ENCODE results near the gene ANKRD52. TPM values are rescaled to one million over a fixed set of nuclear protein-coding genes. Genes with fewer than 3 reads are reported as not detected.

The ANKRD52 gene
- 40.1 TPM for total RNA-seq
- 1 to 10 TPM; 5.0 to 7.5 (median 6.4) TPM for polyA plus RNA-seq

GRCh38 chr12:56258068-56258819, at the start of gene ANKRD52:
ANKRD52 (minus strand) TSS chr12:56258384; CDS start chr12:56258269, 115 bp downstream.
- peaks cover 27% of the 10 kb centered on the region for H3K4me1 ChIP-seq (ENCODE audit: control insufficient read depth, insufficient read depth, low read length, poor library complexity, severe bottlenecking)
- H3K27me3 ChIP-seq (ENCODE audit: control insufficient read depth, insufficient read depth, low read length), result no peaks in the 10 kb centered on the region
- Mint-ChIP-seq H3K27me3 (peaks cover 4% of the 10 kb centered on the region), H3K36me3 (peaks cover 19% of the 10 kb centered on the region), H3K4me1 (peaks cover 0 to 36% (median 25%) of the 10 kb centered on the region in 4 donors), H3K4me3 (peak within 1 kb of the TSS; percentile 91 to 96 (median 91)), H3K27ac (peak within 1 kb of the TSS; percentile 85 to 87 (median 86)), H3K9me3 (no peaks in the 10 kb centered on the region)
- peaks cover 22% of the 10 kb centered on the region for H3K36me3 ChIP-seq (ENCODE audit: control insufficient read depth, insufficient read depth, low read length)
- H3K4me3 ChIP-seq (ENCODE audit: low read depth, low read length), result peak within 1 kb of the TSS; percentile 89
- H3K27ac ChIP-seq (ENCODE audit: insufficient read depth, low read length, poor library complexity, severe bottlenecking), result peak within 1 kb of the TSS; percentile 71
- H3K9me3 ChIP-seq (ENCODE audit: control insufficient read depth in 2 of 2, low read length in 2 of 2), result no peaks in the 10 kb centered on the region
- ATAC-seq (ENCODE audit: low read depth in 2 of 2) (peak; percentile 95), DNase-seq (peak; percentile 75 to 85 (median 84))

- no peak for DNase-seq
- no peaks in the 10 kb centered on the region for H3K9me3 ChIP-seq (ENCODE audit: control insufficient read depth in 2 of 2, low read length in 2 of 2)
- no peak for ATAC-seq (ENCODE audit: low read depth in 2 of 2)
- no peak overlapping the region for H3K4me3 ChIP-seq (ENCODE audit: low read depth, low read length)
- Mint-ChIP-seq H3K4me3 (no peak overlapping the region), H3K36me3 (peaks cover 9% of the 10 kb centered on the region), H3K27me3 (no peaks in the 10 kb centered on the region), H3K27ac (no peak overlapping the region), H3K4me1 (peaks cover under 1 to 3% (median 2%) of the 10 kb centered on the region in 4 donors), H3K9me3 (no peaks in the 10 kb centered on the region)
- no peaks in the 10 kb centered on the region for H3K27me3 ChIP-seq (ENCODE audit: control insufficient read depth, insufficient read depth, low read length)
- peaks cover 26% of the 10 kb centered on the region for H3K36me3 ChIP-seq (ENCODE audit: control insufficient read depth, insufficient read depth, low read length)
- H3K27ac ChIP-seq (ENCODE audit: insufficient read depth, low read length, poor library complexity, severe bottlenecking), result no peak overlapping the region
- H3K4me1 ChIP-seq (ENCODE audit: control insufficient read depth, insufficient read depth, low read length, poor library complexity, severe bottlenecking), result peaks cover 3% of the 10 kb centered on the region
Measured at GRCh38 chr12:56307221-56307965, 49.2 kb upstream of the ANKRD52 start.

DNA sequence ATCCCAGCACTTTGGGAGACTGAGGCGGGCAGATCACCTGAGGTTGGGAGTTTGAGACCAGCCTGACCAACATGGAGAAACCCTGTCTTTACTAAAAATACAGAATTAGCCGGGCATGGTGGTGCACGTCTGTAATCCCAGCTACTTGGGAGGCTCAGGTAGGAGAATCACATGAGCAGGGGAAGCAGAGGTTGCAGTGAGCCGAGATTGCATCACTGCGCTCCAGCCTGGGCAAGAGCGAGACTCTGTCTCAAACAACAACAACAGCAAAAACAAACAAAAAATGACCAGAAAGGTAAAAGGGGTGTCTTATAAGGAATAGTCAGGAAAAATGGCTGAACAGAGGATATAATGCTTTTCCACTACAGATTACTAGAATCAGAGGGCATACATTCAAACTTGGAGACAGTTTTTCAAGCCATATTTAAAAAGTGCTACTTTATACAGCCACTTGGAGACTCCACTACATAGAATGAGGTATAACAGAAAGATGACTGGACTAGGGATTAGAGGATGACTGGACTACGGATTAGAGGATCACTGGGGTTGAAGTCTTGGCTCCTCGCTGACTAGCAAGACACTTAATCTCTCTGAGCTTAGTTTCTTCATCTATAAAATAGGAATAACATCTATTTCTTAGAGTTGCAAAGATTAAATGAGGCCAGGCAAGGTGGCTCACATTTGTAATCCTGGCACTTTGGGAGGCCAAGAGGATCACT, 46.8 kb upstream of the ANKRD52 start:
- Histone ChIP-seq H3K36me3 (ENCODE audit: control insufficient read depth, insufficient read depth, low read length) (peaks cover 23% of the 10 kb centered on the region), H3K27ac (ENCODE audit: insufficient read depth, low read length, poor library complexity, severe bottlenecking) (no peak overlapping the region), H3K27me3 (ENCODE audit: control insufficient read depth, insufficient read depth, low read length) (no peaks in the 10 kb centered on the region), H3K4me3 (ENCODE audit: low read depth, low read length) (no peak overlapping the region), H3K9me3 (ENCODE audit: control insufficient read depth in 2 of 2, low read length in 2 of 2) (no peaks in the 10 kb centered on the region), H3K4me1 (ENCODE audit: control insufficient read depth, insufficient read depth, low read length, poor library complexity, severe bottlenecking) (peaks cover 20% of the 10 kb centered on the region)
- H3K27ac Mint-ChIP-seq, result peak overlapping the region in 1 of 3 donors; percentile 14
- H3K9me3 Mint-ChIP-seq, result no peaks in the 10 kb centered on the region
- H3K36me3 Mint-ChIP-seq, result peaks cover 8% of the 10 kb centered on the region
- ATAC-seq (ENCODE audit: low read depth in 2 of 2) (no peak), DNase-seq (no peak)
- H3K27me3 Mint-ChIP-seq, result no peaks in the 10 kb centered on the region
- H3K4me3 Mint-ChIP-seq, result no peak overlapping the region
- peaks cover 9 to 22% (median 16%) of the 10 kb centered on the region in 4 donors for H3K4me1 Mint-ChIP-seq

GRCh38 chr12:56304276-56304675, 46.1 kb upstream of the ANKRD52 start:
- DNase-seq (no peak), ATAC-seq (ENCODE audit: low read depth in 2 of 2) (no peak)
- no peaks in the 10 kb centered on the region for H3K9me3 Mint-ChIP-seq

GRCh38 chr12:56300644-56301464, 42.7 kb upstream of the ANKRD52 start:
- peaks cover 46% of the 10 kb centered on the region for H3K4me1 ChIP-seq (ENCODE audit: control insufficient read depth, insufficient read depth, low read length, poor library complexity, severe bottlenecking)
- no peak for DNase-seq

More at GRCh38 chr12:56304276-56304675, 46.1 kb upstream of the ANKRD52 start:
- Histone ChIP-seq H3K4me3 (ENCODE audit: low read depth, low read length) (no peak overlapping the region), H3K4me1 (ENCODE audit: control insufficient read depth, insufficient read depth, low read length, poor library complexity, severe bottlenecking) (peaks cover 24% of the 10 kb centered on the region), H3K27me3 (ENCODE audit: control insufficient read depth, insufficient read depth, low read length) (no peaks in the 10 kb centered on the region), H3K9me3 (ENCODE audit: control insufficient read depth in 2 of 2, low read length in 2 of 2) (no peaks in the 10 kb centered on the region), H3K27ac (ENCODE audit: insufficient read depth, low read length, poor library complexity, severe bottlenecking) (no peak overlapping the region), H3K36me3 (ENCODE audit: control insufficient read depth, insufficient read depth, low read length) (peaks cover 18% of the 10 kb centered on the region)
- Mint-ChIP-seq H3K36me3 (peaks cover 4% of the 10 kb centered on the region), H3K4me3 (no peak overlapping the region), H3K27me3 (no peaks in the 10 kb centered on the region), H3K4me1 (peaks cover 11 to 27% (median 19%) of the 10 kb centered on the region in 4 donors), H3K27ac (peak overlapping the region in 1 of 3 donors; percentile 62)

GRCh38 chr12:56299853-56300643, 41.9 kb upstream of the ANKRD52 start, which contains the start of gene CS:
CS (minus strand) TSS chr12:56300330; CDS start chr12:56300201, 129 bp downstream.
- peaks cover 12% of the 10 kb centered on the region for H3K36me3 Mint-ChIP-seq

More at GRCh38 chr12:56300644-56301464, 42.7 kb upstream of the ANKRD52 start:
- Histone ChIP-seq H3K4me3 (ENCODE audit: low read depth, low read length) (peak overlapping the region; percentile 89), H3K9me3 (ENCODE audit: control insufficient read depth in 2 of 2, low read length in 2 of 2) (no peaks in the 10 kb centered on the region), H3K36me3 (ENCODE audit: control insufficient read depth, insufficient read depth, low read length) (peaks cover 12% of the 10 kb centered on the region), H3K27ac (ENCODE audit: insufficient read depth, low read length, poor library complexity, severe bottlenecking) (peak overlapping the region; percentile 98), H3K27me3 (ENCODE audit: control insufficient read depth, insufficient read depth, low read length) (no peaks in the 10 kb centered on the region)
- Mint-ChIP-seq H3K4me1 (peaks cover 15 to 59% (median 44%) of the 10 kb centered on the region in 4 donors), H3K4me3 (peak overlapping the region; percentile 94 to 99 (median 96)), H3K36me3 (peaks cover 12% of the 10 kb centered on the region), H3K27me3 (no peaks in the 10 kb centered on the region), H3K9me3 (no peaks in the 10 kb centered on the region), H3K27ac (peak overlapping the region; percentile 95 to 98 (median 96))
- ATAC-seq (ENCODE audit: low read depth in 2 of 2), result no peak

More at GRCh38 chr12:56299853-56300643, 41.9 kb upstream of the ANKRD52 start, which contains the start of gene CS:
- H3K27me3 Mint-ChIP-seq, result no peaks in the 10 kb centered on the region
- H3K36me3 ChIP-seq (ENCODE audit: control insufficient read depth, insufficient read depth, low read length), result peaks cover 12% of the 10 kb centered on the region
- no peaks in the 10 kb centered on the region for H3K9me3 Mint-ChIP-seq
- ATAC-seq (ENCODE audit: low read depth in 2 of 2), result peak; percentile 96
- H3K27ac Mint-ChIP-seq, result peak within 1 kb of the TSS; percentile 95 to 98 (median 96)
- peak within 1 kb of the TSS; percentile 97 for H3K4me3 ChIP-seq (ENCODE audit: low read depth, low read length)
- peak within 1 kb of the TSS; percentile 98 for H3K27ac ChIP-seq (ENCODE audit: insufficient read depth, low read length, poor library complexity, severe bottlenecking)
- H3K4me1 Mint-ChIP-seq, result peaks cover 15 to 59% (median 44%) of the 10 kb centered on the region in 4 donors
- H3K4me3 Mint-ChIP-seq, result peak within 1 kb of the TSS; percentile 94 to 99 (median 96)
- peak; percentile 99 for DNase-seq
- H3K4me1 ChIP-seq (ENCODE audit: control insufficient read depth, insufficient read depth, low read length, poor library complexity, severe bottlenecking), result peaks cover 46% of the 10 kb centered on the region
- H3K9me3 ChIP-seq (ENCODE audit: control insufficient read depth in 2 of 2, low read length in 2 of 2), result no peaks in the 10 kb centered on the region
- H3K27me3 ChIP-seq (ENCODE audit: control insufficient read depth, insufficient read depth, low read length), result no peaks in the 10 kb centered on the region

Data from CD4-positive, CD25-positive, alpha-beta regulatory T cell (primary cell).